ENCODE measurements around the gene RPL27. TPM values are rescaled to one million over a fixed set of nuclear protein-coding genes. Genes with fewer than 3 reads are reported as not detected.
"Not testable (repeated sequence)": the region's sequence is repeated elsewhere in the genome, so short reads cannot be mapped to it uniquely, and the experiment has no call there.

RPL27 gene
- total RNA-seq, 1 experiment from 2014 or later = 2,673 TPM

GRCh38 chr17:42985225-42985624 lies 13.0 kb upstream of the RPL27 start:
- Histone ChIP-seq H3K9me3 (no peaks in the 10 kb centered on the region), H3K36me3 (peaks cover 37% of the 10 kb centered on the region), H3K27me3 (no peaks in the 10 kb centered on the region), H3K4me3 (no peak overlapping the region)
- DNase-seq = no peak

GRCh38 chr17:42989141-42989540 lies 9.1 kb upstream of the RPL27 start:
- H3K4me3 ChIP-seq = no peak overlapping the region
- H3K9me3 ChIP-seq = no peaks in the 10 kb centered on the region
- no peaks in the 10 kb centered on the region for H3K27me3 ChIP-seq
- DNase-seq = no peak
- H3K36me3 ChIP-seq = peaks cover 55% of the 10 kb centered on the region

- no peaks in the 10 kb centered on the region for H3K27me3 ChIP-seq
- peaks cover 51% of the 10 kb centered on the region for H3K36me3 ChIP-seq
- DNase-seq = peak; percentile 53
- H3K9me3 ChIP-seq = no peaks in the 10 kb centered on the region
- no peak overlapping the region for H3K4me3 ChIP-seq
Measured at GRCh38 chr17:42989726-42990652, 8.2 kb upstream of the RPL27 start.

GRCh38 chr17:42991471-42991870 lies 6.7 kb upstream of the RPL27 start:
- Histone ChIP-seq H3K4me3 (no peak overlapping the region), H3K9me3 (no peaks in the 10 kb centered on the region), H3K36me3 (peaks cover 45% of the 10 kb centered on the region), H3K27me3 (no peaks in the 10 kb centered on the region)
- DNase-seq = no peak

GRCh38 chr17:42992872-42993271 lies 5.3 kb upstream of the RPL27 start:
- no peak overlapping the region for H3K4me3 ChIP-seq
- no peaks in the 10 kb centered on the region for H3K27me3 ChIP-seq
- H3K36me3 ChIP-seq = peaks cover 38% of the 10 kb centered on the region
- H3K9me3 ChIP-seq = no peaks in the 10 kb centered on the region
- DNase-seq = no peak

GRCh38 chr17:42993913-42994312 lies 4.3 kb upstream of the RPL27 start:
- not testable (repeated sequence) for H3K9me3 ChIP-seq, H3K4me3 ChIP-seq, H3K27me3 ChIP-seq, DNase-seq
- peaks cover 34% of the 10 kb centered on the region for H3K36me3 ChIP-seq

- Histone ChIP-seq H3K4me3 (peak overlapping the region; percentile 88), H3K27me3 (no peaks in the 10 kb centered on the region), H3K9me3 (no peaks in the 10 kb centered on the region), H3K36me3 (peaks cover 47% of the 10 kb centered on the region)
- no peak for DNase-seq
Measured at GRCh38 chr17:42997390-42997983, 732 bp upstream of the RPL27 start.

- H3K4me3 ChIP-seq = peak overlapping the region; percentile 88
- H3K36me3 ChIP-seq = peaks cover 56% of the 10 kb centered on the region
- H3K27me3 ChIP-seq = no peaks in the 10 kb centered on the region
- no peak for DNase-seq
- no peaks in the 10 kb centered on the region for H3K9me3 ChIP-seq
Measured at GRCh38 chr17:42999003-42999525, 845 bp downstream of the RPL27 start.

- H3K9me3 ChIP-seq, DNase-seq, H3K27me3 ChIP-seq, H3K4me3 ChIP-seq: not testable (repeated sequence)
- H3K36me3 ChIP-seq = peaks cover 66% of the 10 kb centered on the region
Measured at GRCh38 chr17:43000894-43001293, 2.7 kb downstream of the RPL27 start.

- H3K9me3 ChIP-seq = no peaks in the 10 kb centered on the region
- H3K36me3 ChIP-seq = peaks cover 65% of the 10 kb centered on the region
- no peaks in the 10 kb centered on the region for H3K27me3 ChIP-seq
- DNase-seq = peak; percentile 92
- H3K4me3 ChIP-seq = no peak overlapping the region
Measured at GRCh38 chr17:43003542-43004172, 5.4 kb downstream of the RPL27 start.

- Histone ChIP-seq H3K27me3 (no peaks in the 10 kb centered on the region), H3K36me3 (peaks cover 33% of the 10 kb centered on the region), H3K9me3 (no peaks in the 10 kb centered on the region), H3K4me3 (peak within 1 kb of the TSS; percentile 66)
- DNase-seq = peak; percentile 90
Measured at GRCh38 chr17:43006639-43007551, 8.7 kb downstream of the RPL27 start, which contains the start of gene IFI35. IFI35 (plus strand) TSS chr17:43006784; CDS start chr17:43006948, 164 bp downstream.

GRCh38 chr17:43010667-43011308 lies 12.6 kb downstream of the RPL27 start:
- no peaks in the 10 kb centered on the region for H3K9me3 ChIP-seq
- DNase-seq = no peak
- H3K36me3 ChIP-seq = peaks cover 20% of the 10 kb centered on the region
- no peak overlapping the region for H3K4me3 ChIP-seq
- H3K27me3 ChIP-seq = no peaks in the 10 kb centered on the region

- DNase-seq = no peak
- Histone ChIP-seq H3K27me3 (no peaks in the 10 kb centered on the region), H3K4me3 (no peak overlapping the region), H3K9me3 (no peaks in the 10 kb centered on the region), H3K36me3 (peaks cover 27% of the 10 kb centered on the region)
Measured at GRCh38 chr17:43011728-43012472, 13.7 kb downstream of the RPL27 start.

GRCh38 chr17:43013296-43013695 lies 15.1 kb downstream of the RPL27 start:
- Histone ChIP-seq H3K9me3 (no peaks in the 10 kb centered on the region), H3K27me3 (no peaks in the 10 kb centered on the region), H3K36me3 (peaks cover 37% of the 10 kb centered on the region), H3K4me3 (no peak overlapping the region)
- DNase-seq = no peak

GRCh38 chr17:43014020-43014648 lies 15.9 kb downstream of the RPL27 start:
- H3K4me3 ChIP-seq = no peak overlapping the region
- H3K27me3 ChIP-seq = no peaks in the 10 kb centered on the region
- H3K36me3 ChIP-seq = peaks cover 46% of the 10 kb centered on the region
- no peak for DNase-seq
- H3K9me3 ChIP-seq = no peaks in the 10 kb centered on the region
